Colon (tissue), 2 donors: Measurements from ENCODE around the gene CIB2.

Experiments
- FAIRE-seq: peaks from 2 replicates; lab custom pipeline; 2012; peaks lifted over from hg19 to GRCh38; lab: Jason Lieb, UNC
- donor health status: control.
- donor health status: control.

Gene CIB2

DNA sequence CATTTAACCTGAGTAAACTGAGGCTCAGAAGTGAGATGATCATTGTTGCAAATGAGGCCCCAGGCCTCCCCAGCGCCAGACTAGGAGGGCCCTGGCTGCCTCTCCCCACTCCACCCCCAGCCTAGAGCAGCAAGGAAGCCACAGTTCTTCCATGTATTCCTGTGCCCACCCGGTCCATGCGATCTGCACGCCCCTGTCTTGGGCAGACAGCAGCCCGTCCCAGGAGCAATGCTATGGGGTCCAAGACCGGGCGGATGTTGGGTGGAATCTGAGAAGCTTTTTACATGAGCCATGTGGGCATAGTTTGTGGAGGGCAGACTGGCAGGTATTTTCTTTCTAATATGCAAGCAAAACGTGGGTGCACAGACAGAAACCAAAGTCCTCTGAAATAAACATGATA is 23.8 kb downstream of the CIB2 start:
- no peak for FAIRE-seq

DNA sequence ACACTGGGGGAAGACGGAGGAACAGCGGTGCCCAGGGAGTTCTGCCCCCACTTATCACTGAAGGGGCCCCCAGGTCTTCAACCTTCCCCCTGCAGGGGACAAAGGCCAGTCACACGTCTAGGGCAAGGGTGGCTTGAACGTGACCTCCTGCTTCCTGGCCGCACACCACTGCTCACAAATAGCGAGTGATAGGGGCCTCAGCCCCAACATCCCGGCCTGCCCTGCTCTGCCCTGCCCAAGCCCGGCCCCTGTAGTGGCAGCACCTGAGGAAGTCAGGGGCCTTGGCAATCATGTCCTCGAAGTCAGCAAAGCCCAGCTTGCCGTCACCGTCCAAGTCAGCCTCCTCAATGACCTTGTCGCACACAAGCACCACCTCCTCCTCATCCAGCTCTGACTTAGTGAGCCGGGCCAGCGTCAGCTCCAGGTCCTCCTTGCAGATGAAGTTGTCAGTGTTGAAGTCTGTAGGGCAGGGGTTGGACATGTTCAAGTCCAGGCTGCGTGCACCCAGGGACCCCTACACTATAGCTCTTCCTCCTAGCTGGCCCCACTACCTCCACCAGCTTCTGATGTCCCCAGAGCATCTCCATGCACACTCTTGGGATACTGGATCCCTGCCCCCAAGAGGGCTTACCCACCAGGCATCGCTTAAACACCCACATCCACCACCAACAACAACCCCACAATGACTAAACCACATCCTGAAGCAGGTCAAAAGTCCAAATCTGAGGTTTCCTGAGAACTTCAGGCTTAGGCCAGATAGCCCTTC is 25.6 kb downstream of the CIB2 start:
- no peak for FAIRE-seq

DNA sequence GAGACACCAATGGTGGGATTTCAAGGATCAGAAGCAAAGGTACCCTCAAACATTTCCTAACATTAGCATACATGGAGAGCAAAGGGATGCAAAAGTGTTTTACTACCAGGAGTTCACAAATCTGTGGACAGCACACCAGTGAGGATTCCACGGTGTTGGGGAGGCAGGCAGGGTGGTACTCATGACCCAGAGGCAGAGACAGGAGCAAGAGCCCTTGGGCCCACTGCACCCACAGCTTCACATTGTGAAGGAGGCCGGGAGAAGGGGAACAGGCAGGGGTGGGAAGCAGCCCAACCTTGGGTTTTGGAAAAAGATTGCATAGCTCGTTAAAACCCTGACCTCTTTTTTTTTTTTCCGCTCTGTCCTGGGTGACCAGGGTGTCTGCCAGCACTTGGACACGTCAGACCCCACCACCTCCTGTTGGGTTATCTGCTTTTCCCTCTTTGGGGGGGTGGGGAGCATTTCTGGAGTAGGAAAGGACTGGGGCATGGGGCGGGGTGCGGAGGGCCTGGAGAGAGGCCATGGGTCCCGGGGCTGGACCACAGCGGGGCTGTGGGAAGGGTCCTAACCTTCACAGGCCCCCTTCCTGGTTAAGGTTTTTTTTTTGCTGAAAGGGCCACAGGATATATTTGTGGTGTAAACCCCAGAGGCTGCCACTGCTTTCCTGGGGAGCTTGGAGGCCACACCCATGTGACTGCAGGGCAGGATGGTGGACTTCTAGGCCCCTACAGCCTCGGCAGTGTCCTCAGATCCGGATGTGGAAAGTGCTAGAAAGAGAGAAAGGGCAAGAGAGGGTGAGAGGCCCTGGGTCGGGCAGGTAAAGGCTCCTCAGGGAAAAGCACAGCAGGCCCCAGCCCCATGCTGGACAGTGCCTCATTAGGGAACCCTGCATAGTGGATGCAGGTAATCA is 26.4 kb downstream of the CIB2 start:
- FAIRE-seq = no peak

DNA sequence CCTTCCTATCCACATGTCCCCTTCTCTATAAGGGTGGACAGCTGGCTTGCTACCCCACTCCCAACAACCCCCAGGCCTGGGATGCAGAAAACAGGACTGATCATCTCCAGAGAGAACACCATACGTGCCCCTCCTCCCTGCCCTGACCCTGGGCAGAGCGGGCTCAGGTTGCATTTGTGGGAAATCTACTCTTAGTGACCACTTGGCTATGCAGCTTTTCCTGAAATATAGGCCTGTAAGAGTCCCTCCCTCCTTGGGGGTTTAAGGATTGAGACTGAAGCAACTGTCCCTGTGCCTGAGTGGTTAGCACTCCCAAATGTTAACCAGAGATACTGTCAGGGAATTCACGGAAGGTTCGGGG is 27.1 kb downstream of the CIB2 start:
- no peak for FAIRE-seq

DNA sequence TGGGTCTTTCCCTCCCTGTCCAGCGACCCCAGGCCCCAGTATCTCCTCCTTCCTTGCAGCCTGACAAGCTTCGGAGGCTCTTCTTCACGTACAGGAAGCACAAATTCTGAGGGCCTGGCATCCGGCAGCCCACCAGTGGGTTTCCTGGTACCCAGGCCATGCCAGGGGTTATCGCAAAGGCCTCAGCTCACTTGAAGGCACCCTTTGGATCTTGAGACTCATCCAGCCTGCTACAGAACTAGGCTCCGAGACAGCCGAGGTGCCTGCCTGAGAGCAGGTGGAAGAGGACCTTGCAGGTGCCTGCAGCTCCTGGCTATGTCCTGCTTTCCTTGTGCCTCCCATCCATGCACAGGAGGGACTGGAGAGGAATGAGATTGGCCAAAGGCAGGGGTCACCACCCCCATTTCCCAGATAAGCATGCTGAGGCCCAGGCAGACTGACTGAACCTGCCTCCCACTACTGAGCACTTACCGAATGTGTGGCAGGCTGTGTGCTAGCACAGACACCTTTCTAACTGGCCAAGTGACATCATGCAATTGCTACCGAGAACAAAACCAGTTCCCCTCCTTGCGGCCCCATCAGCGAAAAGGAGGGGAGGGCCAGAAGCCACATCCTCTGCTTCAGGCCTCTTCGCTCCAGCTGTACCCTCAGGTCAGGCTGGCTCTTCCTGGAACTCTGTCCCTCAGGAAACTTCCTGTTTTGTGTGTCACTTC is 27.7 kb downstream of the CIB2 start:
- FAIRE-seq = no peak

DNA sequence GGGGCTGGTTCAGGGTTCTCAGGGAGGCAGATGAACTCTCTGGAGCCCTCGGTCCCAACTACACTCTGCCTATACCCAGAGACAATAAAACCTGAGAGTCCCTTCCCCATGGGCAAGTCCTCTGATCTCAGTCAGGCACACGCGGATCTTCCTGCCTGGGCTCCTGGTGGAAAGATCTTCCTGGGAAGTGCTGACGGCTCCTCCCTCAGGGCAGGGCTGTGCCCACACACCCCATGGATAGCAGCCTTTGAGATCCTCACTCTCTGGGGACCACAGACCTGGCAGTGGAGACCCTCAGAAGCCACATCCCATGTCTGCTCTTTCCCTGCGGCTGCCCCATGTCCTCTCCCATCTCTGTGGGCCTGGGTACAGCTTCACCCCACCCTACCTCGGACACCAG is 28.5 kb downstream of the CIB2 start:
- no peak for FAIRE-seq

DNA sequence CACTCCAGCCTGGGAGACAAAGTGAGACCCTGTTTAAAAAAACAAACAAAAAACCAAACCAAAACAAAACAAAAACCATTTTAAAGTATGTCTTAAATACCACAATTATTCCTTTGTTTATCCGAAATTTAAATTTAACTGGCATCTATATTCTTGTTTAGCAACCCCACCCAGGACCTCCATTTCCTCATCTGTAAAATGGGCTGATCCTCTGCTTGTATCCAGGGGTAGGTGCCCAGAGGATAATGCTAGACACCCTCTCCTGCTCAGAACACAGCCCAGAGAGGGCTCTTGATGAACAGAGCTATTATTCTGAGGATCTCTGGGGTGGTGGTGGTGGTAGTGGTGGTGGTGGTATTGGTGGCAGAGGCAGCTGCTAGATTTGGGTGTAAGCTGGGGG is 29.0 kb downstream of the CIB2 start:
- FAIRE-seq = no peak

DNA sequence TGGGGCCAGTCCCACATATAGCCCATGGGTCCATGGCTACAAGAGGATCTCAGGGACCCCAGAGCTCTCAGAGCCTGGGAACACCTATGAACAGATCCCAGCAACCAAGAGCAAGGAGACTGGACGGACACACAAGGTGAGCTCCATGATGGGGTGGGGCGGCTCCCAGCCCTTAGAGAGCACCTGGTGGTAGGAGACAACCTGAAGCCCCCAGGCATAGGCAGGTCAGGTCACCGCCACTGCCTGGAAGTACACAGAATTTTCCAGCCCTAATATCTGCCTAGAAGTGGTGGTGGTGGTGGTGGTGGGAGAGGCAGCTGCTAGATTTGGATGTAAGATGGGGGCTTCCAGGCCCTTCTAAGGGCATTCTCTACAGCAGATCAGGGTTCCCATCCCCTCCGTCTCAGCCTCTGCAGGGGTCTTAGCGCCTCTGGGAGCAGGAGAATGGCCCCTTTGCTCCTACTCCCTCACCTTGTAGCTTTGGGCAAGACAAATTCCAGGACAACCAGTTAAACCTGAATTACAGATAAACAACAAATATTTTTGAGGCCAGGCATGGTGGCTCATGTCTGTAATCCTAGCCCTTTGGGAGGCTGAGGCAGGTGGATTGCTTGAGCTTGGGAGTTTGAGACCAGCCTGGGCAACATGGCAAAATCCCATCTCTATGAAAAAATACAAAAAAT is 29.7 kb downstream of the CIB2 start:
- no peak for FAIRE-seq

DNA sequence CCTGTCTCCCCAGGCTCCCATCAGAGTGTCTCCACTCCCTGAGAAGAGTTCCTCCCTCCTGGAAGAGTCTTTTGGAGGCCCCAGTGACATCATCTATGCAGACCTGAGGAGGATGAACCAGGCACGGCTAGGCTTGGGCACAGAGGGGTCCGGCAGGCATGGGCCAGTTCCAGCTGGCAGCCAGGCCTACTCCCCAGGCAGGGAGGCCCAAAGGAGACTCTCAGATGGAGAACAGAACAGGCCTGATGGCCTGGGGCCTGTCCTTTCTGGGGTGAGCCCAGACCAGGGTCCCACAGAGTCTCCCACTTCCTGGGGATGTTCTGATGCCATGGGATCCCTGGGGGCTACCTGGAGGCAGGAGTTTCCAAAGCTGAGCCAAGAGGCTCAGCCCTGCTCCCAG is 30.4 kb downstream of the CIB2 start:
- FAIRE-seq = no peak

DNA sequence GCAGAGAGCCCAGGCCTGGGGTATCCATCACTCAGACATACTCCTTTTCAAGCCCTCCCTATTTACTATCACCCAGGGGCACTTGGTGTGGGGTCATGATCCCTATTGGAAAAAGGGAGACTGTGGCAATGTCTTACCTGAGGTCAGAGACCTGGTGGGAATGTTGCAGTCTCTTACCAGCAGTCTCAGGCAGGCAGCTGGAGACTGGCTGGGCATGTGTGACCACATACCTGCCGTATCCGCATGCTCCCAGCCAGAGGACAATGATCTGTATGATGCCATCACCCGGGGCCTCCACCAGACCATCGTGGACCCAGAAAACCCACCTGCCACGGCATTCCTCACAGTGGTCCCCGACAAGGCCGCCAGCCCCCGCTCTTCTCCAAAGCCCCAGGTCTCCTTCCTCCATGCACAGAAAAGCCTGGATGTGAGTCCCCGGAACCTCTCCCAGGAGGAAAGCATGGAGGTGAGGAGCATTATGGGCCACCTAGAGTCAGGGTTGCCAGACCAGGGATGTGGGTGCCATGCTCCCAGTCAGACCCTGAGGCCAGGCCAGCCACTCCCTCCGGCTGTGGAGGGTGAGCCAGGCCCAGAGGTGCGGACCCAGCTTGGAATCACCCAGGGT is 33.0 kb downstream of the CIB2 start:
- no peak for FAIRE-seq

DNA sequence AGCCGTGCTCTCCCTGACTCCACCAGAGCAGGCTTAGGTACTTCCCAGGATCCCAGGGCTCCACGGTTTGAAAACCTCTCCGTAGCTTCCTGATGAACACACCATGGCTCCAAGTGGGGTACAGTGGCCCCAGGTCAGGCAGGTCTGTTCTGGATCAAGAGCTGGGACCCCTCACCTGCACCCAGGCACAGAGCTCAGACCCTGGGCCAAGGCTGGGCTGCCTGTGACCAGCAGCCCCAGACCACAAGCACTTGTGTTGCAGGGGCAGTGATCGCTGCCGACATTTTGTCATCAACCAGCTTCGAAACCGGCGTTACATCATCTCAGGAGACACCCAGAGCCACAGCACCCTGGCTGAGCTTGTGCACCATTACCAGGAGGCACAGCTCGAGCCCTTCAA is 33.6 kb downstream of the CIB2 start:
- no peak for FAIRE-seq

DNA sequence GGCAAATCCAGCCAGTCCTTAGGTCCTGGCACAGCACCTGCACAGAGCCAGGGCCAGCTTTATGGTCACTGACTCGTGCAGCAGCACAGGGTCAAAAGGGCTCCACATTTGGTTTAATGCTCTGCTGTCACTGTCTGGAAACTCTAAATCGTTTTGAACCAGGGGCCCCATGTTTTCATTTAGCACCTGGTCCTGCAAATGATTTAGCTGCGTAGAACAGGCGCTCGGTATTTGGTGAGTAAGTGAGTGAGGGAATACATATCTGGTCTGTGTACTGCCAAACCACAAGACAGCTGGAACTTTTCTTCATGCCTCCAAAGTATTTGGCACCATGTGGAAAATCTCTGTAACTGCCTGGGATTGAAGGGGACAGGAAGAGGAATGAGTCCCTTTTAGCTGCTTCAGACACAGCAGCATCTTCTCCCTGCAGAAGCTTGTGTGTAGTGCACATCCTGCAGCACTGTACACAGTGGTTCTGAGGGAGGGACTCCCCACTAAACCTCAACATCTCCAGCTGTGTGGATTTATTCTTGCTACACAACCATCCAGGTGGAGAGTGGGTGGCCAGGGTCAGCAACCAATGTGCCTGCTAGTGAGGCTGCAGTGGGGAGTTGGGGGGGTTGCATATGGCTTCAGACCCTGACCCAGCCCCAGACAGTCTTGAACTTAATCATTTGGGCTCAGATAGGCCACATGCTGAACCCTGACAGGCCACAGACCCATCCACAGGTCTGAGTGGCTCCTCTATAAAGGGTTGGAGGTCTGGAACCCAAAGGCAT is 37.8 kb downstream of the CIB2 start:
- FAIRE-seq = no peak

DNA sequence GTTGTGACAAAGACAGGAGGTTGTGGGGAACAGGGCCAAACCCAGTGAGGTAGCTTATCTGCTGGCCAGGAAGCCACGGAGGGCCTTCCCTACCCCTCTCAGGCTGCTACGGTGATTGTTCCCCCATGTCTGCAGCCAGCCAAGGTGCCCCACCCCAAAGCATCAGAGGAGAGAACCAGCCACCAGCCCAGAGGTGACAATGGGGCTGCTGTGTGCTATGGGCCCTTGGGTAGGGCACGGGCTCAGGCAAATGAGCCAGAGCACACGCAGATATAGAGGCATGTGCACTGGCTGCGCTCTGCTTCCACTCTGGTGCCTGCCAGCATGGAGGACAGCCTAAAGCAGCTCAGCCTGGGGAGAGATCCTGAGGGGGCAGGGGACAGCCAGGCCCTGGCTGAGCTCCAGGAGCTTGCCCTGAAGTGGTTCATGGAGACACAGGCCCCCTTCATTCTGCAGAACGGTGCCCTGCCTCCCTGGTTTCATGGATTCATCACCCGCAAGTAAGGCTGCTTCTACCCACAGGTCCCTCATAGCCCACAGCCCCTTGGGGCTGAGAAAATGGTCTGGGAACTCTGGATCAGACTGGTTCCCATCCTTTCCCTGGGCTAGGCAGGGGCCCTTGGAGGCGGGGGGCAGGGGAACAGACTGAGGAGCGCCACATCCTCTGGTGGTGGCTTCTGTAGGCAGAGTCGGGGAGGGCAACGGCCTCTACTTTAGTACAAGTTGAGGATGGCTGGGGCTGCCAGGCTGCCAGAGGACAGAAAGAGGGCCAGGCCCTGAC is 38.8 kb downstream of the CIB2 start, which contains the start of gene SH2D7:
TSS of gene SH2D7 (plus strand) at position 301 of the 781 bp plus-strand sequence. CDS start at position 325, 24 bp downstream.
- FAIRE-seq = no peak

DNA sequence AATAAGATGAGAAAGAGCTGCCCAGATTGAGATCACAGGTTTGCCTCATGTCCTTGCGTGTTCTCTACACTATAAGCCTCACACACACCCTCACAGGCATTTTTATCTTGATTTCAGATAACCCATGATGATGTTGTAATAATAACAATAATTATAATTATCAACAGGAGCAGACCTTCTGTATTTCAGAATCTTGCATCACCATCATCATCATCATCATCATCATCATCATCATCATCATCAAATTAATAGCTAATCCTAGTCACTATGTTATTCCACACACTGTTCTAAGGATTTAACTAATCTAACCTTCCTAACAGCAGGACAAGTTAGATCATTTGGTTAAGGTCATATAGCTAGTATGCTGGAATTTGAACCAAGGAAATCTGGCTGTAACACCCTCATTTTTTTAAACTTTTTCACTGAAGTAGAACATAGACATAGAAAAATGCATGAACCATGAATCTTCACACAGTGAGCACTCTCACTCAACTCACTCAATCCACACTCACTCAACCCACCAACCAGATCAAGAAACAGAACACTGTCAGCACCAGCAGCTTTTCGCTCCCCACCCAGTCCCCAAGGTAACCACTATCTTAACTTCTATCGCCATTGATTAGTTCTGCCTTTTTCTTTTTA is 40.7 kb downstream of the CIB2 start:
- no peak for FAIRE-seq

DNA sequence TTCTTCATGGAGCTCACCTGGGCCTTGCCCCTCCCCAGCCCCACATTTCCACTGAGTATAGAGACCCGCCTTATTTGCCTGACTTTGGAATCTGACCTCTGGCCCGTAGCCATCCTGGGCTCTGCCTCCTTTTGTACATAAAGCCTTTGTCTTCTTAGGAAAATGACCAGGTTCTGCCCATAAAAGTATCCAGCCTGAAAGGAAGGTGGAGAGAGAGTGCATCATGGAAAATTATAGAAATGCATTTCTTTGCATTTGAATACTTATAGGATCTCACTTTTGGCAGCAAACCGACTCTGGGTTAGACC is 42.5 kb downstream of the CIB2 start:
- FAIRE-seq = no peak

DNA sequence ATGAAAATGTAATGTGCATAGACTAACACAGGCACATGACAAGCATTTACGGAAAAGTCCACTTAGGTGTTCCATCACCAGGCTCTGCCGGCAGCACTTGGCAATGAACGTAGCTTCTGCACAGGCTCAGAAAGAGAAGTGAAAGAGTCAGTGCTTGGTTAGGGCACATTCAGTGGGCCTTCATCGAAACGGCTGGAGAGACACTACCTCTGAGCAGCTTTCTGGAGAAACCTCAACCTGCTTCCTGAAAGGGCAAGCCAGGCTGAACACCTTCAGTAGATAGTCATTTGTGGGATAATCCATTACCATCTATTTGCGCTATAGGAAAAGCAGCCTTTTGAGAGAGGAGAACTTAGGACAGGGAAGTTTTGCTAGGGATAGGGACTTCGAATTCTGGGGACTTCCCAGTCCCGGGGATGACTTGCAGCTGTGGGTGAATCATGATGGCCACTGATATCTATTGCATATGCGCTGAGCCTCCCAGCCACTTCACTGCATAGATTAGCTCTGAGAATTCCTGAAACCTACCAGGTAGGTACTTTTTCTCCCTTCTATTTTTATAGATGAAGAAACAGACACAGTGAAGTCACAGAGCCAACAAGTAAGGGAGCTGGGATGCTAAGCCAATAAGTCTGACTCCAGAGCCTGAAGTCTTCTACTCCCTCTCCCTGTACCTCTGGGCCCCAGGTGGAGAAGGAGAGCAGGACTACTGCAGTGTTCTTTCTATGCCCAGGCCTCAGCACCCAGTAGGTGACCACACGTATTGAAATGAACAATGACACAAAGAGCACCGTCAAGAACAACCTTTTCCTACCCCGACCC is 43.1 kb downstream of the CIB2 start:
- no peak for FAIRE-seq

DNA sequence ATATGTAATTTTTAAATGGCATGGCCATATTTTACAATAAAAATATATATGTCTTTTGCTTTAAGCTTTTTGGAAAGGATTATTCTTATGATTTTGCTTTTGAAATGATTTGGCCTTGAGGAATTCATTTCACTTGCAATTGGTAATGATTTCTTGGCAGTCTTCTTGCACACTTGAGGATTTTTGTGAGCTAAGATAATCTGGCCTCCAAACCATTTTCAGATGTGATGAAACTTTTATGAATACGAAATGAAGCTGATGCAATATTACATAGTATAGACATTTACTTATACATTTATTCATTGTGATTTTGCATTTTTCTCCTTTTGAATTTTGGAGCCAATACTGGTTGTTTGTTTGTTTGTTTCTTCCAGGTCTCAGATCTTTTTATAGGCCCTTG is 45.3 kb downstream of the CIB2 start:
- no peak for FAIRE-seq

DNA sequence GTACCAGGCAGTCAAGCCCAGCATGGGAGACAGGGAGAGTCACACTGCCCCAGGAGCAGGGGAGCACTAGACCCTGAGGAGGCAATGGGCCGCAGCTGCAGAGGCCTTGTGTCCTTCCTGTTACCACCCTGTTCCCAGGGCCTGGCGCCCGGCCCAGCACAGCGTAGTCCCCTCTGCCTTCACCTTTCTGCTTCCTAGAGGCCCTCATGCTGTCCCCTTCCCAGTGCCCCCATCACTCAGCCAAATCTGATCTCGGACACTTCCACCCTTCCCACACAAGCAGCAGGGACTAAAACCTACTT is 46.8 kb downstream of the CIB2 start:
- FAIRE-seq = no peak
